ENCODE data around the gene SMARCD1. TPM values are rescaled to one million over a fixed set of nuclear protein-coding genes. Genes with fewer than 3 reads are reported as not detected.

SMARCD1 gene
- total RNA-seq, 4 donors from 2014 or later, result 44.7 to 61.6 (median 46.5) TPM

DNA sequence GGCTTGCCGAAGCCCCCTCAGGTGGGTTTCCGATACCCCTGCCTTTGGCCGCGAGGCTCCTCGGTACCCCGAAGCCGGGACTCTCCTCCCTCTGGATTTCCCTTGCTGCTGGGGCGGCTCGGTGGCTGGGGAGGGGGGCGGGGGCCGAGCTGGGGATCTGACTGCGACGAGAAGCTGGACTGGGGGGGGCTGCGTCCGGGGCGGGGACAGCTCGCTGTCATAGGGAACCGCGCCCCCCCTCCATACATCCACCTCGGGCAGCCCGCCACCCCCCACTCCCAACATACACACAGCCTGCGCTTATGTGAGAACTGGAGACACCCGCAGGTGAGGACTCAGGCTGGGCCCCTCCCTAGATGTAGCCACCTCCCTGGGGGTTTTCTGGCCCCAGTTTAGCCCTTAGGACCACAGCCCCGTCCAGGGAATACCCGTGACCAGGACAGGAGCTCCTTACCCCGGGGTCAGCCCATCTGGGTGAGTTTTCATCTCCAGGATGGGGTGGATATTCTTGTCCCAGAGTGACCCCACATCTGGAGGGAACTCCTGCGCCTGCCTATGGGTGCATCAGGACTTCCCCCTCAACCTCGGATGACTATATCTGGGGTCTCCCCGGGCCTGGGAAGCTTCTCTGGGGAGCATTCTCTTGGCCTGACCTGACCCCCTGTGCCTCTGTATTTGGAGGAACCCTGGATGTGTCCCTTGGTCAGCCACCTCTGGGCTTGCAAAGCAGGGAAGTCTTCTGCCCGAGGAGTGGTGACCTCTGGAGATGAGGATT, 27.1 kb upstream of the SMARCD1 start:
- no peak for TF ChIP-seq CTCF (IDR thresholded peaks at IDR 0.05; ENCODE audit: low read depth)

DNA sequence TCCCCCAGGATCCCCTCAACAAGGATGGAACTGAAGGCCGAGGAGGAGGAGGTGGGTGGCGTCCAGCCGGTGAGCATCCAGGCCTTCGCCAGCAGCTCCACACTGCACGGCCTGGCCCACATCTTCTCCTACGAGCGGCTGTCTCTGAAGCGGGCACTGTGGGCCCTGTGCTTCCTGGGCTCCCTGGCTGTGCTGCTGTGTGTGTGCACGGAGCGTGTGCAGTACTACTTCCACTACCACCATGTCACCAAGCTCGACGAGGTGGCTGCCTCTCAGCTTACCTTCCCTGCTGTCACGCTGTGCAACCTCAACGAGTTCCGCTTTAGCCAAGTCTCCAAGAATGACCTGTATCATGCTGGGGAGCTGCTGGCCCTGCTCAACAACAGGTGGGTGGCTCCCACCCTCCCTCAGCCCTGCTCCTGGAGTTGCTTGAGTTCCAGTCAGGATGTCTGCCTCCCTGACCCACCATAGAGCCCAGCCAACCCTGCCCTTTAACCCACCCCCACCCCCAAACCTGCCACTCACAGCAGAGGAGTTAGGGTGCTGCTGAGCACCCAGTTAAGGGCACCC, 26.3 kb upstream of the SMARCD1 start:
- TF ChIP-seq CTCF (IDR thresholded peaks at IDR 0.05; ENCODE audit: low read depth), result no peak

DNA sequence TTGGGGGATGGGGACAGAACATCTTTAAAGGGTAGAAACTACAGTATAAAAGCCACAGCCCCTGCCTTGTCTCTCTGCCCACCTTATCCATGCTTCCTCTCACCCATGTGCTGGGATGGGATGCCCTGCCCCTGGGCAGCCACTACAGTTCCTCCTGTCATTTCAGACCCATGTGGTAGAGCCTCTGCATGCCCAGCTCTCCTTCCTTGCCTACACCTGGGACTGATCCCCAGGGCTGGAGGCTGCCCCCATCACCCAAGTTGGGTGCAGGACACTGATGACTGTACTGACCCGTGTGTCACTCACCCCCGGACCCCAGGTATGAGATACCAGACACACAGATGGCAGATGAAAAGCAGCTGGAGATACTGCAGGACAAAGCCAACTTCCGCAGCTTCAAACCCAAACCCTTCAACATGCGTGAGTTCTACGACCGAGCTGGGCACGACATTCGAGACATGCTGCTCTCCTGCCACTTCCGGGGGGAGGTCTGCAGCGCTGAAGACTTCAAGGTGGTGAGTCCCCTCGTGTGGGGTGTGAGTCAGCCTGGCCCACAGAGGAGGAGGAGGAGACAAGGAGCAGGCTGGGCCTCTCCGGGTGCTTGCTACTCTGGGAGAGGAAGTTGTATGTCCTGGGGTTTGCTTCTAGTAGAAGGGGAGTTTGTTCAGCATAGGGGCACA, 25.6 kb upstream of the SMARCD1 start:
- no peak for TF ChIP-seq CTCF (IDR thresholded peaks at IDR 0.05; ENCODE audit: low read depth)

DNA sequence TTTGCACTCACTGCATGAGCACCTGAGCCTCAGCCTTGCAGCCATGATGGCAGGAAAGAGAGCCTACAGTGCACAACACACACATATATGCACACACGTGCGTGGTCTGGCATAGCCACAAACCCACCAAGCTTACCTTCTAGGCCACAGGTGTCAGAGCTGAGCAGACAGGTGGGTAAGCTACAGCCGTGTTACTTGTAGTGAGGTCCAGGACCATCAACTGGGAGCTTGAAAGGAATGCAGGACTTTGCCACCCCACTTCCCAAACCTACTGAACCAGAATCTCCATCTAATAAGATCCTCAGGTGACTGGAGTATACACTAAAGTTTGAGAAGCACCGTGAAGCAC, 25.0 kb upstream of the SMARCD1 start:
- no peak for TF ChIP-seq CTCF (IDR thresholded peaks at IDR 0.05; ENCODE audit: low read depth)

DNA sequence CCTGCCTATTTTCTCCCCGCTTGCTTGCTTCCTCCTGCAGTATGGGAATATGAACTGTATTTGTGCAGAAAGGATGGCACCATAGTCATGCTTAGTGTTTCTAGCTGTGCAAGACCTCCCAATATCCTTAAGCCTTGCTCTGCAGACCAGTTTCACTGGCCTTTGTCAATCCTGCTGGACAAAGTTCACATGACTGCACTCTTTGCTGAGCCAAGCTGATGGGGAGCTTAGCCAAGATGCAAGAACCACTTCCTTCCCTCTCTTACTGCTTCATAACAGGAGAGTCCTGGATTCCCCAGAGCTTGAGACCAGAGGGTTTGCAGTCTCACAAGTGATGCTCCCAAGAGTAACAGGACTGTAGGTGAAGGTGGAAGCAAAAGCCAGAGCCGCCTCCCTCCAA, 24.0 kb upstream of the SMARCD1 start:
- no peak for TF ChIP-seq CTCF (IDR thresholded peaks at IDR 0.05; ENCODE audit: low read depth)

DNA sequence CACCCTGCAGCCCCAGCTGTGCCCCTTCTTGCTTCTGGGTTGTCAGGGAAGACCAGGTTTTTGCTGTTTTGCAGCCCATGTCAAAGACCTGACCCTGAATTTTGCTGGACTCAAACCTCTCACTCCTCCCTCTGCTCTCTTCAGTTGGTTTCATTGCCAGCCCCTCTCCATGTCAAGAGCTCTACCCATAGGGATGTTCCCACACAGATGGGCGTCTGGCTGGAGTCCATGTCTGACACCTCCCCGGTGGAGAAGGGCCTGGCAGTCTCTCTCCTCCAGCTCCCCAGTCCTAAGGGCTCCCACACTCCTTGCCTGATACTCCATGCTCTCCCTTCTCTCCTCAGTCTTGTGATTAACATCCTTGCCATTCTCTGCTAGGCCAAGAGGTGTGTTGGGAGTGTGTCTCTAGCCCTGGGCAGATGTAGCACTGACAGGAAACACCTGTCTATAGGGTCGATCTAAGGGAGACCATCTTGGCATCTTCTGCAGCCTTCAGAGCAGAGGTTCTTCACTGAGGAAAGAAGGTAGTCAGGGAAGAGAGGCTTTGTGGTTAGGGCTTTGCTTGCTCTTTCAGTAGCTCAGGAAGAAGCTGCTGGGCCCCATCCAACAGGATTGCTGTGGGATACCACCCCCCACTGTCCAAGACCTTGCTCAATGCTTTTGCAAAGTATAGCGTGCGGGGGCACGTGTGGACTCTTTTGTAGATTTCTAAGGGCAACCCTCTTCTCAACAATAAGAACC, 23.0 kb upstream of the SMARCD1 start:
- TF ChIP-seq CTCF (IDR thresholded peaks at IDR 0.05; ENCODE audit: low read depth), result no peak

Measured in subcutaneous adipose tissue (tissue), 4 donors.